ENCODE data around the gene KNCN.

The KNCN gene

GRCh38 chr1:46544561-46545240, 6.7 kb downstream of the KNCN start:
- Histone ChIP-seq H3K4me3 (ENCODE audit: low read length) (no peak overlapping the region), H3F3A (ENCODE audit: control insufficient read depth, insufficient read depth) (no peaks in the 10 kb centered on the region), H3K36me3 (ENCODE audit: control insufficient read depth, low read length) (no peaks in the 10 kb centered on the region), H3K4me2 (ENCODE audit: low read length) (no peak overlapping the region), H4K20me1 (ENCODE audit: control insufficient read depth, insufficient read depth, low read depth, low read length) (no peaks in the 10 kb centered on the region), H3K79me2 (ENCODE audit: control insufficient read depth, low read length) (no peaks in the 10 kb centered on the region), H3K27ac (ENCODE audit: low read depth, low read length) (no peak overlapping the region), H3K4me1 (ENCODE audit: control insufficient read depth, low read length) (no peaks in the 10 kb centered on the region), H3K9me3 (ENCODE audit: control insufficient read depth, insufficient read depth, low read length) (no peaks in the 10 kb centered on the region), H3K27me3 (ENCODE audit: control insufficient read depth, low read length) (peaks cover 12% of the 10 kb centered on the region), H3K9me2 (replicated peaks; ENCODE audit: control insufficient read depth, low read length) (no peaks in the 10 kb centered on the region)
- TF ChIP-seq EZH2phosphoT487 (IDR thresholded peaks at IDR 0.05; ENCODE audit: borderline replicate concordance, low read length) (no peak), CTCF (IDR thresholded peaks at IDR 0.05; ENCODE audit: low read depth, low read length, poor library complexity, severe bottlenecking) (no peak)

GRCh38 chr1:46543761-46544560, 7.5 kb downstream of the KNCN start:
- Histone ChIP-seq H3F3A (ENCODE audit: control insufficient read depth, insufficient read depth) (no peaks in the 10 kb centered on the region), H3K4me2 (ENCODE audit: low read length) (no peak overlapping the region), H3K79me2 (ENCODE audit: control insufficient read depth, low read length) (no peaks in the 10 kb centered on the region), H3K27me3 (ENCODE audit: control insufficient read depth, low read length) (peaks cover 12% of the 10 kb centered on the region), H3K9me3 (ENCODE audit: control insufficient read depth, insufficient read depth, low read length) (no peaks in the 10 kb centered on the region), H3K4me1 (ENCODE audit: control insufficient read depth, low read length) (no peaks in the 10 kb centered on the region), H3K27ac (ENCODE audit: low read depth, low read length) (no peak overlapping the region), H3K4me3 (ENCODE audit: low read length) (no peak overlapping the region), H4K20me1 (ENCODE audit: control insufficient read depth, insufficient read depth, low read depth, low read length) (no peaks in the 10 kb centered on the region), H3K36me3 (ENCODE audit: control insufficient read depth, low read length) (no peaks in the 10 kb centered on the region), H3K9me2 (replicated peaks; ENCODE audit: control insufficient read depth, low read length) (no peaks in the 10 kb centered on the region)
- TF ChIP-seq EZH2phosphoT487 (IDR thresholded peaks at IDR 0.05; ENCODE audit: borderline replicate concordance, low read length) (no peak), CTCF (IDR thresholded peaks at IDR 0.05; ENCODE audit: low read depth, low read length, poor library complexity, severe bottlenecking) (no peak)

- H3K4me2 ChIP-seq (ENCODE audit: low read length), result no peak overlapping the region
- H3K27me3 ChIP-seq (ENCODE audit: control insufficient read depth, low read length), result peaks cover 16% of the 10 kb centered on the region
- H3F3A ChIP-seq (ENCODE audit: control insufficient read depth, insufficient read depth), result no peaks in the 10 kb centered on the region
Measured at GRCh38 chr1:46543382-46543760, 8.1 kb downstream of the KNCN start.

More at GRCh38 chr1:46543382-46543760, 8.1 kb downstream of the KNCN start:
- H4K20me1 ChIP-seq (ENCODE audit: control insufficient read depth, insufficient read depth, low read depth, low read length), result no peaks in the 10 kb centered on the region
- H3K9me3 ChIP-seq (ENCODE audit: control insufficient read depth, insufficient read depth, low read length), result no peaks in the 10 kb centered on the region
- TF ChIP-seq EZH2phosphoT487 (IDR thresholded peaks at IDR 0.05; ENCODE audit: borderline replicate concordance, low read length), result no peak
- TF ChIP-seq CTCF (IDR thresholded peaks at IDR 0.05; ENCODE audit: low read depth, low read length, poor library complexity, severe bottlenecking), result no peak
- H3K4me3 ChIP-seq (ENCODE audit: low read length), result no peak overlapping the region
- H3K79me2 ChIP-seq (ENCODE audit: control insufficient read depth, low read length), result no peaks in the 10 kb centered on the region
- no peak overlapping the region for H3K27ac ChIP-seq (ENCODE audit: low read depth, low read length)
- H3K4me1 ChIP-seq (ENCODE audit: control insufficient read depth, low read length), result no peaks in the 10 kb centered on the region
- H3K36me3 ChIP-seq (ENCODE audit: control insufficient read depth, low read length), result no peaks in the 10 kb centered on the region
- no peaks in the 10 kb centered on the region for H3K9me2 ChIP-seq (replicated peaks; ENCODE audit: control insufficient read depth, low read length)
